GM19452 (cell line): ENCODE data around the gene FAM168A.

Experiments
- ATAC-seq: cut with Tn5 transposase; IDR thresholded peaks from one replicate; pipeline ENCODE4 v1.9.1; 2021; ENCODE audit not compliant: unreplicated experiment

The FAM168A gene

GRCh38 chr11:73355109-73355508, 242.8 kb downstream of the FAM168A start:
- ATAC-seq: no peak

- no peak for ATAC-seq
Measured at GRCh38 chr11:73353422-73353821, 244.5 kb downstream of the FAM168A start.

DNA sequence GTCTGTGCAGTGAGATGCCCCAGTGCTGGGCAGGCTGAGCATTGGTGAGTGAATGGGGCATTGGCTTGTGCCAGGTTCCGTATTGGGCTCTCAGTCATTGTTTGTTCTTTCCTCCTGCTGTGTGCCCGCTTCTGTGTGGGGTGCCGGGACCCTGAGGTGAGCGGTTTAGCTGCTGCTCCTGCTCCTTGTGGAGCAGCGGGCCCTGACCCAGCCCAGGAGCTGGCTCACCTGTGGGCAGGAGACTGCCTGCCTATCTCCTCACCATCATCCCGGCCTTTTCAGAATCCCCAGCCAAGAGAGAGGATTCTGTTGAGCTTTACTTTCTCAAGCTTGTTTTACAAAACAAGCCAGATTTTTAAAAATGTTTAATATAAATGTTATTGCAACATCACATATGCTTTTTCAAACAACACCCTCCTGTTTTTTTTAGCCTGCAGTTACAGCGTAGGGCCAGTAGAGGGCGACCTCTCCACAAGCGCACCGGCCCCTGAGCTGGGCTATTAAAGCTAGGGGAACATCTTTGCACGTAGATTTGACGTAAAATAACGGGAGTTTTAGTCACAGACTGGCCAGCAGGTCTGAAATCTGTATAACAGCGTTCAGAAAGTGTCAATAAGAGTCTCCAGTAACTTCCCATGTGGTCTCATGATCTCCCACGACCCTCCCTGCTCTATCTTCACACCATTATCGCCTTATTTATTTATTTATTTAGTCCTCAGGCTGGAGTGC, 246.8 kb downstream of the FAM168A start:
- ATAC-seq: no peak
